ENCODE results near the gene KDSR. TPM values are rescaled to one million over a fixed set of nuclear protein-coding genes. Genes with fewer than 3 reads are reported as not detected.

KDSR gene
- total and polyA plus RNA-seq, 9 of the 15 experiments (the other 6 are each of a cell fraction or from before 2014, with no cell fraction given) = 4.0 to 24.7 (median 12.4) TPM

DNA sequence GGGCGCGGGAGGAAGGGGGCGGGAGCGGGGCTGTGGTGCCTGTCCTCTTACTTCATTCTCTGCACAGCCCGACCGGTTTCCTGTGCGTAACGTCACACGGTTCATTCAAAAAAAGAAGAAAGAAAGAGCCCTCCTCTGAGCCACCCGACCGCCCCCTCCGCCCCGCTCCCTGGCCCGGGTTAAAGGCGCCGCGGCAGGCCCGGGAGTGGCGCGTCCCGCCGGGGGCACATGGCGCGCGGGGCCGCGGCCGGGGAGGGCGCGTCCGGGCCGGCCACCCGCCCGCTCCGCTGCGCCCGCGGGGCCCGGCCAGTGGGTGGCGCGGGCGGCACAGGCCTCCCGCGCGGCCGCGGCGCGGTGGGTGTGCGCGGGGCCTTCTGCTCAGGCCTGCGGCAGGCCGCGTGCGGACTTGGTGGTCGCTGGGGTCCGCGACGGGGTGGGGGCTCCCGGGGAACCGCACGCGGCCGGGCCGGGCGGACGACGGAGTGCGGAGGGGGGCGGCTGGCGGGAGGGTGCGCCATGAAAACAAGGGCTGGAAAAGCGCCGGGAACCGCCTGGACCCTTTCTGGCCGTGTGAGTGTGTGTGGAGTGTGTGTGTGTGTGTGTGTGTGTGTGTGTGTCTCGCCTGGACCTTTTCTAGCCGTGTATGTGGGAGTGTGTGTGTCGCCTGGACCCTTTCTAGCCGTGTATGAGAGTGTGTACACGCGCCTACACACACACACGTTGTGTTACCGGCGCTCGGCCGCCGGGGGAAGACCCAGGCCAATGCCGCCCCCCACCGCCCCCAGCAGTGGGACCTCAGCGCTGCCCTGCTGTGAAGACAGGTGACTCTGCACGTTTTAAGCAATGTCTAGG, 46.7 kb downstream of the KDSR start (continued):
- TF ChIP-seq, protein P1, sequence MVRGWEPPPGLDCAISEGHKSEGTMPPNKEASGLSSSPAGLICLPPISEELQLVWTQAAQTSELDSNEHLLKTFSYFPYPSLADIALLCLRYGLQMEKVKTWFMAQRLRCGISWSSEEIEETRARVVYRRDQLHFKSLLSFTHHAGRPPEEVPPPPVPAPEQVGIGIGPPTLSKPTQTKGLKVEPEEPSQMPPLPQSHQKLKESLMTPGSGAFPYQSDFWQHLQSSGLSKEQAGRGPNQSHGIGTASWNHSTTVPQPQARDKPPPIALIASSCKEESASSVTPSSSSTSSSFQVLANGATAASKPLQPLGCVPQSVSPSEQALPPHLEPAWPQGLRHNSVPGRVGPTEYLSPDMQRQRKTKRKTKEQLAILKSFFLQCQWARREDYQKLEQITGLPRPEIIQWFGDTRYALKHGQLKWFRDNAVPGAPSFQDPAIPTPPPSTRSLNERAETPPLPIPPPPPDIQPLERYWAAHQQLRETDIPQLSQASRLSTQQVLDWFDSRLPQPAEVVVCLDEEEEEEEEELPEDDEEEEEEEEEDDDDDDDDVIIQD (CRISPR knock-in tag; IDR thresholded peaks at IDR 0.05) = no peak
- TF ChIP-seq, protein P2, sequence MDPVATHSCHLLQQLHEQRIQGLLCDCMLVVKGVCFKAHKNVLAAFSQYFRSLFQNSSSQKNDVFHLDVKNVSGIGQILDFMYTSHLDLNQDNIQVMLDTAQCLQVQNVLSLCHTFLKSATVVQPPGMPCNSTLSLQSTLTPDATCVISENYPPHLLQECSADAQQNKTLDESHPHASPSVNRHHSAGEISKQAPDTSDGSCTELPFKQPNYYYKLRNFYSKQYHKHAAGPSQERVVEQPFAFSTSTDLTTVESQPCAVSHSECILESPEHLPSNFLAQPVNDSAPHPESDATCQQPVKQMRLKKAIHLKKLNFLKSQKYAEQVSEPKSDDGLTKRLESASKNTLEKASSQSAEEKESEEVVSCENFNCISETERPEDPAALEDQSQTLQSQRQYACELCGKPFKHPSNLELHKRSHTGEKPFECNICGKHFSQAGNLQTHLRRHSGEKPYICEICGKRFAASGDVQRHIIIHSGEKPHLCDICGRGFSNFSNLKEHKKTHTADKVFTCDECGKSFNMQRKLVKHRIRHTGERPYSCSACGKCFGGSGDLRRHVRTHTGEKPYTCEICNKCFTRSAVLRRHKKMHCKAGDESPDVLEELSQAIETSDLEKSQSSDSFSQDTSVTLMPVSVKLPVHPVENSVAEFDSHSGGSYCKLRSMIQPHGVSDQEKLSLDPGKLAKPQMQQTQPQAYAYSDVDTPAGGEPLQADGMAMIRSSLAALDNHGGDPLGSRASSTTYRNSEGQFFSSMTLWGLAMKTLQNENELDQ (CRISPR knock-in tag; IDR thresholded peaks at IDR 0.05; ENCODE audit: borderline replicate concordance) = no peak
- TF ChIP-seq RB1 (IDR thresholded peaks at IDR 0.05; ENCODE audit: low read depth) (no peak; the same call in 1 of the 2 replicates), RBFOX2 (IDR thresholded peaks at IDR 0.05; ENCODE audit: low read depth, low read length) (peak; percentile 49), ZBTB7A (IDR thresholded peaks at IDR 0.05; ENCODE audit: borderline replicate concordance, control insufficient read depth, low read depth, low read length) (peak; percentile 53; the same call in 1 of the 2 replicates), POLR2G (IDR thresholded peaks at IDR 0.05; ENCODE audit: low read depth, low read length) (peak; percentile 76), CBX1 (IDR thresholded peaks at IDR 0.05; ENCODE audit: low read depth) (no peak)
- TF ChIP-seq, protein P3, sequence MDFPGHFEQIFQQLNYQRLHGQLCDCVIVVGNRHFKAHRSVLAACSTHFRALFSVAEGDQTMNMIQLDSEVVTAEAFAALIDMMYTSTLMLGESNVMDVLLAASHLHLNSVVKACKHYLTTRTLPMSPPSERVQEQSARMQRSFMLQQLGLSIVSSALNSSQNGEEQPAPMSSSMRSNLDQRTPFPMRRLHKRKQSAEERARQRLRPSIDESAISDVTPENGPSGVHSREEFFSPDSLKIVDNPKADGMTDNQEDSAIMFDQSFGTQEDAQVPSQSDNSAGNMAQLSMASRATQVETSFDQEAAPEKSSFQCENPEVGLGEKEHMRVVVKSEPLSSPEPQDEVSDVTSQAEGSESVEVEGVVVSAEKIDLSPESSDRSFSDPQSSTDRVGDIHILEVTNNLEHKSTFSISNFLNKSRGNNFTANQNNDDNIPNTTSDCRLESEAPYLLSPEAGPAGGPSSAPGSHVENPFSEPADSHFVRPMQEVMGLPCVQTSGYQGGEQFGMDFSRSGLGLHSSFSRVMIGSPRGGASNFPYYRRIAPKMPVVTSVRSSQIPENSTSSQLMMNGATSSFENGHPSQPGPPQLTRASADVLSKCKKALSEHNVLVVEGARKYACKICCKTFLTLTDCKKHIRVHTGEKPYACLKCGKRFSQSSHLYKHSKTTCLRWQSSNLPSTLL (IDR thresholded peaks at IDR 0.05) = no peak
- TF ChIP-seq, protein P4, sequence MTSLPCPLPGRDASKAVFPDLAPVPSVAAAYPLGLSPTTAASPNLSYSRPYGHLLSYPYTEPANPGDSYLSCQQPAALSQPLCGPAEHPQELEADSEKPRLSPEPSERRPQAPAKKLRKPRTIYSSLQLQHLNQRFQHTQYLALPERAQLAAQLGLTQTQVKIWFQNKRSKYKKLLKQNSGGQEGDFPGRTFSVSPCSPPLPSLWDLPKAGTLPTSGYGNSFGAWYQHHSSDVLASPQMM (CRISPR knock-in tag; IDR thresholded peaks at IDR 0.05) = no peak
- TF ChIP-seq, protein P5, sequence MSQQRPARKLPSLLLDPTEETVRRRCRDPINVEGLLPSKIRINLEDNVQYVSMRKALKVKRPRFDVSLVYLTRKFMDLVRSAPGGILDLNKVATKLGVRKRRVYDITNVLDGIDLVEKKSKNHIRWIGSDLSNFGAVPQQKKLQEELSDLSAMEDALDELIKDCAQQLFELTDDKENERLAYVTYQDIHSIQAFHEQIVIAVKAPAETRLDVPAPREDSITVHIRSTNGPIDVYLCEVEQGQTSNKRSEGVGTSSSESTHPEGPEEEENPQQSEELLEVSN (IDR thresholded peaks at IDR 0.05; ENCODE audit: borderline replicate concordance in 1 of 2, extremely low read depth in 1 of 2, insufficient read depth in 1 of 2, insufficient read length in 1 of 2, low read depth in 1 of 2, low read length in 1 of 2, poor library complexity in 1 of 2, severe bottlenecking in 1 of 2) = peak; percentile 72 to 96
